Measurements from ENCODE around the gene DOK4. TPM values are rescaled to one million over a fixed set of nuclear protein-coding genes. Genes with fewer than 3 reads are reported as not detected.

DOK4 gene
- total and polyA plus RNA-seq, 2 donors (not counting 1 experiment from before 2014, with no cell fraction given) = 1.6 to 2.5 TPM

- H3K27ac Mint-ChIP-seq = no peak overlapping the region
- peaks cover 17% of the 10 kb centered on the region for H3K79me2 ChIP-seq (ENCODE audit: control insufficient read depth, insufficient read depth, low read length)
- H3K4me2 ChIP-seq (replicated peaks; ENCODE audit: low read depth, low read length, poor library complexity, severe bottlenecking) = peak overlapping the region; percentile 8
- H3K27ac ChIP-seq (ENCODE audit: low read length in 2 of 2) = no peak overlapping the region
- 27% methylated on average over 10 of the region's 10 CpGs for WGBS (ENCODE audit: insufficient coverage)
- H3K27me3 ChIP-seq (replicated peaks in 1 of 4; ENCODE audit: control extremely low read depth in 1 of 4, control insufficient read depth in 3 of 4, insufficient read depth in 4 of 4, low read length in 3 of 4) = no peaks in the 10 kb centered on the region
- ATAC-seq (ENCODE audit: low read depth) = peak; percentile 76
- intact Hi-C loops (cut with micrococcal nuclease) = loop anchor here (1.0 kb wide), 3 partner anchors 56 to 220 kb away; no protein-coding TSS in a partner anchor
- POLR2A ChIA-PET = interaction anchor here (0.5 kb wide), 1 partner anchor 103 kb away, joined by 6 read pairs; no protein-coding TSS in a partner anchor
- peaks cover 0 to 4% (median 0%) of the 10 kb centered on the region in 3 donors for H3K9me3 ChIP-seq (ENCODE audit: control extremely low read depth in 1 of 3, control insufficient read depth in 2 of 3, insufficient read depth in 1 of 3, low read length in 2 of 3)
- H4K20me1 ChIP-seq (ENCODE audit: control insufficient read depth, insufficient read depth, low read length, poor library complexity, severe bottlenecking) = no peaks in the 10 kb centered on the region
- DNase-seq = peak; percentile 83
- H3K9ac ChIP-seq (ENCODE audit: low read length) = no peak overlapping the region
- H3K9me3 Mint-ChIP-seq (ENCODE audit: insufficient read depth) = no peaks in the 10 kb centered on the region
- CTCF ChIA-PET = interaction anchor here (0.6 to 7.8 kb wide), 44 partner anchors 8 to 426 kb away, joined by 3 to 111 read pairs (median 5); partner anchors contain the start of genes ADGRG5, CCDC102A, CIAPIN1 and COQ9
- H3K4me3 ChIP-seq (ENCODE audit: control extremely low read depth in 1 of 5, extremely low read depth in 1 of 5, insufficient read depth in 1 of 5, low read depth in 2 of 5, low read length in 4 of 5) = no peak overlapping the region
- peak; percentile 98 for TF ChIP-seq CTCF (IDR thresholded peaks at IDR 0.05)
- no peak for TF ChIP-seq EZH2 (IDR thresholded peaks at IDR 0.05; ENCODE audit: borderline replicate concordance, insufficient read depth, low read depth, low read length, poor library complexity, severe bottlenecking)
- peaks cover 0 to 19% of the 10 kb centered on the region in 2 experiments for H3K36me3 ChIP-seq (replicated peaks in 1 of 2; ENCODE audit: control extremely low read depth in 1 of 2, control insufficient read depth in 1 of 2, extremely low read depth in 1 of 2, insufficient read depth in 2 of 2, low read length in 1 of 2)
- H3K4me1 Mint-ChIP-seq = peaks cover 38% of the 10 kb centered on the region
- H2AFZ ChIP-seq (ENCODE audit: insufficient read depth, low read depth, low read length, poor library complexity, severe bottlenecking) = no peak overlapping the region
- H3K4me3 Mint-ChIP-seq = no peak overlapping the region
- H3K27me3 Mint-ChIP-seq = no peaks in the 10 kb centered on the region
- H3K4me1 ChIP-seq (ENCODE audit: control insufficient read depth in 2 of 2, insufficient read depth in 2 of 2, low read length in 2 of 2) = peaks cover 26 to 39% of the 10 kb centered on the region in 2 donors
Measured at GRCh38 chr16:57519796-57520360, 33.6 kb upstream of the DOK4 start.

GRCh38 chr16:57518922-57519321 is 32.6 kb upstream of the DOK4 start:
- Mint-ChIP-seq H3K27ac (no peak overlapping the region), H3K4me3 (no peak overlapping the region), H3K9me3 (ENCODE audit: insufficient read depth) (no peaks in the 10 kb centered on the region), H3K27me3 (no peaks in the 10 kb centered on the region), H3K4me1 (peaks cover 32% of the 10 kb centered on the region)
- WGBS (ENCODE audit: insufficient coverage) = 97% methylated on average over 6 of the region's 6 CpGs
- ChIA-PET CTCF (interaction anchor here (0.9 to 7.8 kb wide), 15 partner anchors 13 to 425 kb away, joined by 3 to 111 read pairs (median 9); partner anchors contain the start of genes ADGRG5, CCDC102A and DOK4), POLR2A (interaction anchor here (1.3 kb wide), 1 partner anchor 102 kb away, joined by 4 read pairs; no protein-coding TSS in a partner anchor)
- TF ChIP-seq CTCF (IDR thresholded peaks at IDR 0.05) = no peak
- no peak for TF ChIP-seq EZH2 (IDR thresholded peaks at IDR 0.05; ENCODE audit: borderline replicate concordance, insufficient read depth, low read depth, low read length, poor library complexity, severe bottlenecking)
- no peaks in the 10 kb centered on the region for H3K27me3 ChIP-seq (replicated peaks in 1 of 4; ENCODE audit: control extremely low read depth in 1 of 4, control insufficient read depth in 3 of 4, insufficient read depth in 4 of 4, low read length in 3 of 4)
- H4K20me1 ChIP-seq (ENCODE audit: control insufficient read depth, insufficient read depth, low read length, poor library complexity, severe bottlenecking) = no peaks in the 10 kb centered on the region
- H3K27ac ChIP-seq (ENCODE audit: low read length in 2 of 2) = no peak overlapping the region
- ATAC-seq (ENCODE audit: low read depth) = no peak
- H3K9ac ChIP-seq (ENCODE audit: low read length) = no peak overlapping the region
- H2AFZ ChIP-seq (ENCODE audit: insufficient read depth, low read depth, low read length, poor library complexity, severe bottlenecking) = no peak overlapping the region
- peaks cover 0 to 19% of the 10 kb centered on the region in 2 experiments for H3K36me3 ChIP-seq (replicated peaks in 1 of 2; ENCODE audit: control extremely low read depth in 1 of 2, control insufficient read depth in 1 of 2, extremely low read depth in 1 of 2, insufficient read depth in 2 of 2, low read length in 1 of 2)
- H3K4me1 ChIP-seq (ENCODE audit: control insufficient read depth in 2 of 2, insufficient read depth in 2 of 2, low read length in 2 of 2) = peaks cover 26 to 30% of the 10 kb centered on the region in 2 donors
- H3K4me3 ChIP-seq (ENCODE audit: control extremely low read depth in 1 of 5, extremely low read depth in 1 of 5, insufficient read depth in 1 of 5, low read depth in 2 of 5, low read length in 4 of 5) = no peak overlapping the region
- H3K79me2 ChIP-seq (ENCODE audit: control insufficient read depth, insufficient read depth, low read length) = peaks cover 14% of the 10 kb centered on the region
- no peak overlapping the region for H3K4me2 ChIP-seq (replicated peaks; ENCODE audit: low read depth, low read length, poor library complexity, severe bottlenecking)
- intact Hi-C loops (cut with micrococcal nuclease) = loop anchor here (1.0 kb wide), 3 partner anchors 57 to 219 kb away; no protein-coding TSS in a partner anchor
- DNase-seq = no peak
- H3K9me3 ChIP-seq (ENCODE audit: control extremely low read depth in 1 of 3, control insufficient read depth in 2 of 3, insufficient read depth in 1 of 3, low read length in 2 of 3) = peaks cover 0 to 4% (median 0%) of the 10 kb centered on the region in 3 donors
